ENCODE data around the gene RNF130.

RNF130 gene

DNA sequence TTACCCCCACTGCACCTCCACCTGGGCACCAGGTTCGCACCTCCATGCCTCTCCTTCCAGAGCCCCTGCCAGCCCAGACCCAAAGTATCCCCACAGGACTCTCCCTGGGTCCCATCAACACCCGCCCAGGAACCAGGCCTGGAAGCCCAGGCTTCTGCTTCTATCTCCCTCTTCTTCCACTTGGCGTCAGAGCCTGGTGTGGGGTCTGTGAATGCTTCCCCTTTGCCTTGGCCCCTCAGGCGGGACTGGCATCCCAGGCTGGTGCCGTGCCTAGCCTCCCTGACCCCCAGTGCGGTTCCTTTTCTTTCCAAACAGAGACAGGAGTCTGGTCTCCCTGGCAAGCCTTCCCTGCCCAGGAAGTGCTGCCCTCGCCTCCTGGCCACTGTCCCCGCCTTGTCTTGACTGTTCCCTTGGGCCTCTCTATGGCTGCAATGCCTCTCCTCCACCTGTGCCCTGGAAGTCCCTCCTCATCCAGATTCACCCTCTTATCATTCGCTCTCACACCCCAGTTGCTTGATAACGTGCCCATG, 156.1 kb downstream of the RNF130 start:
- no peak for DNase-seq (ENCODE audit: low read depth)

- peak; percentile 56 for DNase-seq (ENCODE audit: low read depth)
These were observed 157.4 kb downstream of the RNF130 start for GRCh38 chr5:179914032-179914755.

- DNase-seq (ENCODE audit: low read depth) = no peak
These were observed 158.1 kb downstream of the RNF130 start for GRCh38 chr5:179913461-179913860.

DNA sequence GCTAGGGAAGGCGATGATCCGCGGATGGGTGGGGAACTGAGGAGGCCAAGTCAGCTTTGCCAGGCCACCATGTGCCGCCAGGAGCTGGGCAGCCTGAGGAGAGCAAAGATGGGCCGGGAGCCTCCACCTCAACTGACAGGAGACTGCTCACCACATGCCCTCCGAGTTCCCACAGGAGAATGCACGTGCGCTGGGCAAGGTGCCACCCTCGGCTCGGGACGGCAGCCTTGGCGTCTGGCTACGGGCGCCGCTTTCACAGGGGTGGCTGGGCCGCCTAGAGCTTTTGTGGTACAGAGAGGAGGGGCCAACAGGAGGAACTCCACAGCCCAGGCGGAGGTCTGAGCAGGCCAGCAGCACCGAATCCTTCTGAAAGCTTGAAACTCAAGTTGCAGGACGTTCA, 158.6 kb downstream of the RNF130 start:
- DNase-seq (ENCODE audit: low read depth) = no peak

DNA sequence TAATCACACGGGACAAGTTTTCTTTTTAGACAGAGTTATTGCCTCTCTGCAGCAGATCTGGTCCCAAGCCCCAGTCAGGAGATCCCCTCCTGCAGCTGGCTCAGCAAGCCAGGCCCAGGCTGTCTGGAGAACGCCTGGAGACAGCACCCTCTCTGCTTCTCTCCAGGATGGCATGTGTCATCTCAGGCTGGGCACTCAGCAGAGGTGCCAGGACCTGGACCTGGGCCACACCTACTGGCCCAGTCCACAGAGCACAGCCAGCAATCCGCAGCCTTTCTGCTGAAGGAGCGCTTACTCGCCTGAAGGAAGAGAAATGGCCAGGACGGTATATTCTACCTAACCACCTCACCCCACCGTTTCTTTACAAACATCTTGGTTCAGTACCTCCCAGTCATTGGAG, 159.2 kb downstream of the RNF130 start:
- no peak for DNase-seq (ENCODE audit: low read depth)

- no peak for DNase-seq (ENCODE audit: low read depth)
These were observed 162.3 kb downstream of the RNF130 start for GRCh38 chr5:179909224-179909623.

- no peak for DNase-seq (ENCODE audit: low read depth)
These were observed 163.0 kb downstream of the RNF130 start for GRCh38 chr5:179908528-179908927.

- DNase-seq (ENCODE audit: low read depth) = peak; percentile 9
These were observed 163.8 kb downstream of the RNF130 start, which contains the start of gene TBC1D9B for GRCh38 chr5:179907556-179908324. TBC1D9B (minus strand) TSS chr5:179907897; CDS start chr5:179907821, 76 bp downstream.

DNA sequence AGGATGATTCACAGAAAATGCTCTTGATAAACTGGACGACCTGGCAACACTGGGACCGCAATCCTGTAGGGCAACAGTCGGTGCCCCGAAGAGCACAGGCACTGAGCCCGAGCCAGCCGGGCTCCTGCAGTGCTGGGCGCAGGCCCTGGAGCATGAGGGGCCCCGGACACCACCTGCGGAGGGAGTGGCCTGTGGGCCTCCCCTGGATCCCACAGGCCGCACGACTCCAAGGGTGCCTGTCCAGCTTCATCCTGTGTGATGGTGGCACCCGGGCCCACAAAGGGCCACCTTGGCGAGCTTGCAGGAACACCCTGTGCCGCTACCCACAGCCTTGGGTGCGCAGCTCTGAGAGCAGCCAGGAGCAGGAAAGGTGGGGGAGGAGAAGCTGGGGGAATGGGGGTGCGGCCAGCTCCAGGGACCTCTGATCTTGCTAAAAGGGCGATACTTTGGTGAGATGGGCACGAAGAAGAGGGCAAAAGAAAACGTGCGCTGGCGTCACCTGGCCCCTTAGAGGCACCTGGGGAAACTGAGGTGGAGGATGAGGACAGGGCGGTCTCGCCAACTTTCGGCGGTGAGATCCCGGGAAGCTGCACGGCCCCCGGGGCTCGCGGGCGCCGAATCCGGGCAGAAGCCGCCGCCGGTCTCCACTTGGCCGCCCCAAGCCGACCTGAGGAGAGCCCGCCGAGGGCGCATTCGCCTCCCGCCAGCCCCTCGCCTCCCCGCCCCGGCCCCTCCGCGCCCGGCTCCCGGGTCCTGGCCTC, 164.6 kb downstream of the RNF130 start:
- no peak for DNase-seq (ENCODE audit: low read depth)

DNA sequence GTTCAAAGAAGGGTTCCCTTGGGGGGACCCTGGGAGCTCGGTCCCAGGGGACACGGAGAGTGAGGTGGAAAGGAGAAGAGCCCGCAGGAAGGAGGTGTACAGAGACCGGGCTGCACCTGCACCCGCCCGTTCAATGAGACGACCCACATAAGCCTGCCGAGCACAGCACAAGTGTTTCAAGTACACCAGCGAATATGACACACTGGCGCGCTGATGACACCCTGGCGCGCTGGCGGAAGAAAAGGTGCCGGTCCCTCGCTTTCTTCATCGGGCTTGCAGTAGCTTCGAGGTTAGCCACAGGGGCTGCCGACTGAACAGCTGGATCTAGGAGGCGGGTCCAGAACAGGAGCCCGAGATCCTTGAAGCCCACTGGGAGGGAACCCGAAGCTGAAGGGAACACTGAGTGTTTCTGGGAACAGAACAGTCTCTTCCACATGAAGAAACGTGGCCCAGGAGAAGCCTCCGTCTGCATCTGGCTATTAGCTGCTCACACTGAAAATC, 165.2 kb downstream of the RNF130 start:
- no peak for DNase-seq (ENCODE audit: low read depth)

DNA sequence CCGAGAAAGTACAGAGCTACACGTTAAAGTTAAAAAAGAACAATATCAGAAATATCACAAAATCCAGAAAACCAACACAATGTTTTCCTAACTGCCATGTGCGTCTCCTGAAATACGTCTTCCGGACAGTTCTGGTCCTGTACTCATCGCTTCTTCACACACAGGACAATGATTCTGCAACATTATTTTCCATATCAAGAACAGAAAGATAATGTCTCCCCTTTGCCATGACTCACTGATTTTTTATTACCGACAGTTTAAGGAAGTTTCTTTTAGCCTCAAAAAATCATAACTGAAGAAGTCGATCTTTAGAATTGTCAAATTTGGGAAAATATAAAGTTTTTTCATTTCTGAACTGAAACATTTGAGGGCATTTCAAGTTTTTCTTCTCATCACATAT, 166.4 kb downstream of the RNF130 start:
- DNase-seq (ENCODE audit: low read depth) = no peak

Measured in GM04503 (cell line).